Measurements from ENCODE around the gene RAB8A.
"Not testable (repeated sequence)": the region's sequence is repeated elsewhere in the genome, so short reads cannot be mapped to it uniquely, and the experiment has no call there.

Gene RAB8A

DNA sequence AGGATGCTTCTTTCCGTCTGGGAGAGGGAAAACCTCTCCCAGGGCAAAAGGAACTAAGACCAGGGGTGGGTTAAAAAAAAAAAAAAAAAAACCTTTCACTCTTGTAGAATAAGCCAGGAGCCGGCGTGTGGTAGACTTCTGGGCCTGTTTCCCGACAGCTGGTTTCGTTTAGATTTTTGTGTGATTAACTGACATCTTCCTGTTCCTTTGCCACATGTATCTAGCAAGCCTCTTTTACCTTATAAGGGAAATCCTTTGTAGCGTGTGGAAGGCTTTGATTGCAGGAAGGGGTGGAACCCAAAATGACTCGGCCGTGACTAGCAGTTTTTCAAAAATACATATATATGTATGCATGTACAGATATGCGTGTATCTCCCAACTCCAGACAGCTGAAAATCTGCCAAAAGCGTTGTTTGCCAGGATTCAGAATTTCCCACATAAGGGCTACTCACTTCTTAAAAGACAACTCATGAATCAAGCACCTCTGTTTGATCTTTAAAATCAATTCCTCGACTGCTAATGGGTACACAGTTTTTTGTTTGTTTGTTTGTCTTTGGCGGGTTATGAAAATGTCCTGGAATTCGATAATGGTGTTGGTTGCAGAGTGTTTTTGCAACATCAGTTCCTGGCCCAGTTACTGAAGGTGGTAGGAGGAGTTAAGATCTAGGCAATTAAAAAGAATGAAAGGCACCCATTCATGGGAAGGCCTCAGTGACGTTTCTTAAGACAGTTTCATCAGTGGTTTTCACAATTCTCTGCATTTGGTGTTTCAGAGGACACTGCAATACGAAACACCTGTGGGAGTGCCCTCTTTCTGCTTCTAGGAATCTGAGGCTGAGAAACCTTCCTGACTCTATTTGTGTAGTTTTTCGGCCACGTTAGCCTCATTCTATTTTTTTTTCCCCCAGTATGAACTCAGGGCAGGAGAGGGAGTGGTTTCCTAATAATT lies 32.7 kb upstream of the RAB8A start:
- DNase-seq: peak; percentile 31

DNA sequence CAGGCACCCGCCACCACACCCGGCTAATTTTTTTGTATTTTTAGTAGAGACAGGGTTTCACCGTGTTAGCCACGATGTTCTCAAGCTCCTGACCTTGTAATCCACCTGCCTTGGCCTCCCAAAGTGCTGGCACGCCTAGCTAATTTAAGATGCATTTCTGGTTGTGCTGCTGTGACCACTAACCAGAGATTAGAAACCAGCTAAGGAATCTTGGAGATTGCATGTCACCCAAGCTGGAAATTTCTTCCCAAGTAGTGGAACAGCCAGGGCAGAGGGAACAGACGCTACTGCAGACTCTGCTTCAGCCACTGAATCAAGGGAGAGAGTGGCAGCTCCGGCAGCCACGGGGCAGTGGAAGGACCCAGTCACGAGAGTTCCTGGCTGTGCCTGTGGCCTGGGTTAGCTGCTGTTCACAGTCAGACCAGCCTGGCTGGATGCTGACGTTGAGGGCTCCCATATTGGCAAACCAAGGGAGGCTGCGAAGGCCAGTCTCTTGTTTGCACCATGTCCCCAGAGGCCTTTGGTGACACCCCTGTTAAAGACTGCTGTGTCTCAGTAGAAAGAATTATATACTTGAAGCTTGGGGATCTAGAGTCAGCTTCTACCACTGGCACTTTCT lies 27.5 kb upstream of the RAB8A start:
- DNase-seq: no peak

DNA sequence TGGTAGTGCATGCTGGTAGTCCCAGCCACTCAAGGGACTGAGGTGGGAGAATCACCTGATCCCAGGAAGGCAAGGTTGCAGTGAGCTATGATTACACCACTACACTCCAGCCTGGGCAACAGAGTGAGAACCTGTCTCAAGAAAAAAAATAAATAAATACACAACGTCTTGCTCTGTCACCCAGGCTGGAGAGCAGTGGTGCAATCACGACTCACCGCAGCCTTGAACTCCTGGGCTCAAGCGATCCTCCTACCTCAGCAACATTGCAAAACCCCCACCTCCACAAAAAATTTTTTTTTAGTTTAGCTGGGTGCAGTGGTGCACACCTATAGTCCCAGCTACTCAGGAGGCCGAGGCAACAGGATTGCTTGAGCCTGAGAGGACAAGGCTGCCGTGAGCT lies 26.6 kb upstream of the RAB8A start:
- no peak for DNase-seq

DNA sequence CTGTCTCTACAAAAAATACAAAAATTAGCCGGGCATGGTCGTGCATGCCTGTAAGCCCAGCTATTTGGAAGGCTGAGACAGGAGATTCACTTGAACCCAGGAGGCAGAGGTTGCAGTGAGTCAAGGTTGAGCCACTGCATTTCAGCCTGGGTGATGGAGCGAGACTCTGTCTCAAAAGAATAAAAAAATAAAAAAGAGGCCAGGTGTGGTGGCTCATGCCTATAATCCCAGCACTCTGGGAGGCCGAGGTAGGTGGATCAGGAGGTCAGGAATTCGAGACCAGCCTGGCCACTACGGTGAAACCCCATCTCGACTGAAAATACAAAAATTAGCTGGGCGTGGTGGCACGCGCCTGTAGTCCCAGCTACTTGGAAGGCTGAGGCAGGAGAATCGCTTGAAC lies 24.3 kb upstream of the RAB8A start:
- not testable (repeated sequence) for DNase-seq

DNA sequence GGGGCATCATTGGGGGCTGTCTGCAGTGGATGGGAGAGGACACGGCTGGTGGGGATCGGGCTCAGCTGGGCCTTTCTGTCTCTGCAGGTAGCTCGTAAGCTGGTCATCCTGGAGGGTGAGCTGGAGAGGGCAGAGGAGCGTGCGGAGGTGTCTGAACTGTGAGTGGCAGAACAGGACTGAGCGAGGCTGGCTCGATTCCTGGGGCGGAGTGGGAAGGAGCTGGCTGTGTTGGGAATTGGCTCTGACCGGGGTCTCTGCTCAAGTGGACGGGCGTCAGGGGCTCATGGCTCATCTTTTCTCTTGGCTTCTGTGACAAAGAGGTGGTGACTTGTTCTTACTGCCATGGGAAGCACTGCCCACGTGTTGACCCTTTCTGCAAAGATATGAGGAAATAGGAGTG lies 23.7 kb upstream of the RAB8A start:
- no peak for DNase-seq

DNA sequence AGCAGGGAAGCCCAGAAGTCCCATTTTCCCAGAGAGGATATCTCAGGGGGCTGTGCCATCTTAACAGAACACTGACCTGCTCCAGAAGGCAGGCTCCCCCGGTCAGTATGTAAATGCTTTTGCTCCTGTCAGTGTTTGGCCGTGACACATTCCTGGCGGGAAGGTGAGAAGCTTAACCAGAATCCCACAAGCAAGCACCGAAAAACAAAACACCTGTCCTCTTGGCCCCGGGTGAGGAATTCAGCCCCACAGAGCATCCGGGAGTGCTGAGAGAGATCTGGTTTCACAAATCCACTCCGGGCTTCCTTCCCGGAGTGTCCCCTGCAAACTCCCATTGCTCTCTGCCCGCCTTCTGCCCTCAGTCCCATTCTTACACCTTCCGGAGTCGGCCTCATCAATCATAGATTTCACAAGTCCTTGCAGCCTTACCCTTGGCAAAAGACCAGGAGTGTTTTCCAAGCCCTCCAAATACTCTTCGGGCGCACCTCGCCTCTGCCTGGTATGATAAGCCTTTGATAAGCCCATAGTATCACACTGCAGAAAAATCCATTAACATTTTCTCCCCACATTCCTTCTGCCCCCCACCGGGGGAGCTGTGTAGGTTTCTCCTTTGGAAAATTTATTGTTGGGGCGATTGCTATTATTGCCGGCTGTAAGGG lies 23.2 kb upstream of the RAB8A start:
- DNase-seq: no peak

DNA sequence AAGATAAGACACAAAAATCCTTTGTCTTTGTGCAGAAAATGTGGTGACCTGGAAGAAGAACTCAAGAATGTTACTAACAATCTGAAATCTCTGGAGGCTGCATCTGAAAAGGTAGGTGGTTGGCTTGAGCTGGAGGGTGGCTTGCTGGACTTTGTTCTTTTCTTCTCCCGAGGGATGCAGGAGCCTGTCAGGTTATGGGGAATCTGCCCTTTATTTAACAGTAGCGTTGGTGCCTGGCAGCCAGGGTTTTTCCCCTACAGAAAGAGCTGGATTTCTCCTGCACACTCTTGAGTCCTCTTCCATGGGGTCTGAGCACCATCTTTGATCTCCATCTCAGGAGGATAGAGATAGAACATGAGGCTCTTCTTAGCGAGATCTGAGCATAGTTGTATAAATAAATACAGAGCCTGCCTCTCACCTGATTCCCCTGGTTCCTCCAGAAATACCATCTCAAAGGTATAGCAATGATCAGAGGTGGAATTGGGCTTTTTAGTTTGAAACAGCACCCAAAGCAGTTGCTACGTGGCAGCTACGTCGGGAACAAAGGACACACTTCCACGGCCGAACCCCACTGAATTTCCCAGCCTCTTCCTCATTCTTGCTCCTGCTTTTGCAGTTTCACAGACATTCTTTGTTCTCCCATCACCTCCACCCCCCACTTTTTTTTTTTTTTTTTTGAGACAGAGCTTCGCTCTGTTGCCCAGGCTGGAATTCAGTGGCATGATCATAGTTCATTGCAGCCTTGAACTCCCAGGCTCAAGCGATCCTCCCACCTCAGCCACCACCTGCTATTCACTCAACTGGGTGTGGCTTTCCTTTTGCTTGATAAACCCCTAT lies 22.5 kb upstream of the RAB8A start:
- no peak for DNase-seq

DNA sequence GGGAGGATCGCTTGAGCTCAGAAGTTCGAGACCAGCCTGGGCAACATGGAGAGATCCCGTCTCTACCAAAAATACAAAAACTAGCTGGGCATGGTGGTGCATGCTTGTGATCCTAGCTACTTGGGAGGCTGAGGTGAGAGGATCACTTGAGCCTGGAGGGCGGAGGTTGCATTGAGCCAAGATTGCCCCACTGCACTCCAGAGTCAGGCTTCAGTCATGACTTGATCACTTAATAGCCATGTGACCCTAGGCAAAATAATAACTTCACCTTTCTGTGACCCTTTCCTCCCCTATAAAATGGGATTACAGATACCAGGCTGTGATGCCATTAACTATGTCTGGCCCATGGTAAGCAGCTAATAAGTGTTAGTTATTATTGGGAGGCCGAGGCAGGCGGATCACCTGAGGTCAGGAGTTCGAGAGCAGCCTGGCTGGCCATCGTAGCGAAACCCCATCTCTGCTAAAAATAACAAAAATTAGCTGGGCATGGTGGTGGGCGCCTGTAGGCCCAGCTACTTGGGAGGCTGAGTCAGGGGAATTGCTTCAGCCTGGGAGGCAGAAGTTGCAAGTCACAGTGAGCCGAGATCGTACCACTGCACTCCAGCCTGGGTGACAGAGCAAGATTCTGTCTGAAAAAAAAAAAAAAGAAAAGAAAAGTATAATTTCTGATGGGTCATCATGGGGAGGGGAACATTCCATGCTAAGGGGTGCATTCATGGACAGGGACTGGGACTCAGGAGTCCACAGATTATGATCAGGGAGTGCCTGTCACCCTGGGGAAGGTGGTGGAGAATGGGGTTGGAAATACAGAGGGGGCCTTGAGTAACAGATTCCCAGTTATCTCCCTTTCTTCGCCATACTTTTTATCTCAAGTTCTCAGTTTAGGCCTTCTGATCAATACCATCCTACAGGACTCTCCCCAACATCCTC lies 19.9 kb upstream of the RAB8A start:
- DNase-seq: no peak

DNA sequence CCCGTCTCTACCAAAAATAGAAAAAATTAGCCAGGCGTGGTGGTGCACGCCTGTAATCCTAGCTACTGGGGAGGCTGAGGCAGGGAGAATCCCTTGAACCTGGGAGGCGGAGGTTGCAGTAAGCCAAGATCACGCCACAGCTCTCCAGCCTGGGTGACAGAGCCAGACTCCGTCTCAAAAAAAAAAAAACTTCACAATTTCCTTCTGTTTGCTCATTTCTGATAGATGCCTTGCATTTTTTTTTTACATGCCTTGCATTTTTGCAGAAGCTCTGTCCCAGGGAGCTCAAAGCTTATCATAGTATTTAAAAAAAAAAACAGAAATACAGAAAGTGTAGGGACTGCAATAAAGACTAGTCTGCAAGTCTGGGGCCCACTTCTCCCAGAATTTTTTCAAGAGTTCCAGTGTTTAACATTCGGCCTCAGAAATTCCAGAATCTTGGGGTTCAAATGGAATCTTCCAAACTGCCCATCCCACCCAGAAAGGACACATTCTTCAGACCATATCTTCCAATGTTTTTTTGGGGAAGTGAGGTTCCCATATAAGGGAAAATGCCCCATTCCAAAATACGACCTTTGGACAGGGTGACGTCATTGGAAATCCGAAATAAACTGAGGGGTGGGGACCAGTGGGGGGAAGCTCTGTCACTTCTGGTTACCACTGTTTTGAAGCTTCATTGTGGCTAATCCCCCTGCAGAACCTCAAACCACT lies 17.2 kb upstream of the RAB8A start:
- DNase-seq: no peak

DNA sequence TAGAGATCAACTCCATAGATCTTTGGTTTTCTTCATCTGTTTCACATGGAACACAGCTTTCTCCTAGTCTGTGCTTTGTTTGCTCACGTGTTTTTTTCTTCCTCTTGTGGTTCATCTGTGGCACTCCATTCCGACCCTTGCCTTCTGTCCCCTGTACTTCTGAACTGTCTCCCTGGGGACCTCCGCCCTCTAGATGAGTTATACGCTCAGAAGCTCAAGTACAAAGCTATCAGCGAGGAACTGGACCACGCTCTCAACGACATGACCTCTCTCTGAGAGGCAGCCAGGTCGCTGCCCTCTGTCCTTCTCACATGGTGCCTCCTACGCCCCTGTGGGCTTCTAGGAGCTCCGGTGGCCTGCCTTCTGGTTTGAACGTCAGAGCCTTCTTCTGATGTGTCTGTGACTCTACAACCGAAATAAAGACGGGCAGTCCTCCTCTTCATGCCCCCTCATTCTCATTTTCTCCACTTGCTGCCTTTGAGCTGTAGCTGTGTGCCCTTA lies 16.6 kb upstream of the RAB8A start:
- DNase-seq: no peak

DNA sequence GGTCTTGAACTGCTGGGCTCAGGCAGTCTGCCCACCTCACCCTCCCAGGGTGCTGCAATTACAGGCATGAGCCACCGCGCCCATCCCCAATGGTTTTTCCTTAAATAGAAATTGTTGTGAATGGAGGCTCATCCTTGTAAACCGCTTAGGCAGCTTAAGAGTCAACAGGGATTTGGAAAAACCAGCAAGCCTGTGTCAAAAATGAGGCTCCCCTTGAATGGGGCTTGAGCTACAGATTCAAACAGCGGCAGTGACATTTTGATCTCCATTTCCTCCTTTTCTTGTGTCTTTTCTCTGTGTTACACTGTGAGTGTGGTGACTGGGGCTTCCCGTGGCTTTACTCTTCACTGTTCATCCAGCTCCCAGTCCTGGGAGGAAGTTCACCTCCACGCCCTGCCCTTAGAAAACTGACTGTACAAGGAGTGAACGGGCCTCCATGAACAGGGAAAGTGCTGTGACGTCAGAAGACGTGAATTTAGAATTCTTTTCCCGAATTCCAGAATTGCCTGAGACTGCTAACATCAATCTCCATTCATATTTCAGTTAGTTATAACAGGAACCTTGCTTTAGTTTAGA lies 15.3 kb upstream of the RAB8A start:
- no peak for DNase-seq

DNA sequence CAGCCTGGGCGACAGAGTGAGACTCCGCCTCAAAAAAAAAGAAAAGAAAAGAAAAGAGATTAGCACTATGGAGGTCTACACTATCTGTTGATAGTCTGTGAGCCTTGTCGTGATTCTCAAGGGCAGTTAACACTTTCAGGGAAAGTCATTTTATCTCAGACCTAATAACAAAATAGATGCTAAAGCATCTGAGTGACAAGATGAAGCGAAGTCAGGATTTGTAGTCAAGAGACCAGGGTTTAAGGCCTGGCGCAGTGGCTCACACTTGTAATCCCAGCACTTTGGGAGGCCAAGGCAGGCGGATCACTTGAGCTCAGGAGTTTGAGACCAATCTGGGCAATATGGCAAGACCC lies 13.3 kb upstream of the RAB8A start:
- DNase-seq: no peak

DNA sequence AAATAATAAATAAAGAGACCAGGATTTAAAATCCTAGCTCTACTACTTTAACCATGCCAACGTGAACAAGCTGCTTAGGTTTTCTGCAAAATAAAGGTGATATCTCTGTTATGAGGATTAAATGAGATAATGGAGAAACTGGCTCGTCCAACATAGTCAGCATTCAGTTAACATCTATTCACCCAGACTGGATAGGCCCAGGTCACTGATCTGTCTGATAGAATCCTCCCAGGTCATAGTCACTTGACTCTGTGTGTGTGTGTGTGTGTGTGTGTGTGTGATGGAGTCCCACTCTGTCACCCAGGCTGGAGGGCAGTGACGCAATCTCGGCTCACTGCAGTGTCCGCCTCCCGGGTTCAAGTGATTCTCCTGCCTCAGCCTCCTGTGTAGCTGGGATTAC lies 12.9 kb upstream of the RAB8A start:
- no peak for DNase-seq

DNA sequence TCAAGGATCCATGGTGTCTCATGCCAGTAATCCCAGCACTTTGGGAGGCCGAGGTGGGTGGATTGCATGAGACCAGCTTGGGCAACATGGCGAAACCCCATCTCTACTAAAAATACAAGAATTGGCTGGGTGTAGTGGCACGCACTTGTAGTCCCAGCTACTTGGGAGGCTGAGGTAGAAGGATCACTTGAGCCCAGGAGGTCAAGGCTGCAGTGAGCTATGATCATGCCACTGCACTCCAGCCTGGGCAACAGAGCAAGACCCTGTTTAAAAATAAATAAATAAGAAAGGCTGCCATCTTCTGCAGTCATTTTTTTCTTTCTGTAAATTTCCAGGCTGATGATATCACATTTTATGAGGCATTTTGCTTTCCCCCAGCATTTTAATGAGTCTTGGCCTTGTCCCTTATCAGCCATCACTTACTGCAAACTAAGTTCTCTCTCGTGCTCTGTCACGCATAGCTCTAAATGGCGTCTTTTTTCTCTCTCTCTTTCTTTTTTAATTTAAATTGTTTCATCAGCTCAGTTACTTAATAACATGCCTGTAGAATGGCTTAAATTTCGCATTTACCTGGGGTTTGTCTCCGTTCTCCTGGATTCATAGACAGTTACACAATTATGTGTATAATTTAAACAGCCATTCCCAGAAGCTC lies 12.2 kb upstream of the RAB8A start:
- DNase-seq: not testable (repeated sequence)

DNA sequence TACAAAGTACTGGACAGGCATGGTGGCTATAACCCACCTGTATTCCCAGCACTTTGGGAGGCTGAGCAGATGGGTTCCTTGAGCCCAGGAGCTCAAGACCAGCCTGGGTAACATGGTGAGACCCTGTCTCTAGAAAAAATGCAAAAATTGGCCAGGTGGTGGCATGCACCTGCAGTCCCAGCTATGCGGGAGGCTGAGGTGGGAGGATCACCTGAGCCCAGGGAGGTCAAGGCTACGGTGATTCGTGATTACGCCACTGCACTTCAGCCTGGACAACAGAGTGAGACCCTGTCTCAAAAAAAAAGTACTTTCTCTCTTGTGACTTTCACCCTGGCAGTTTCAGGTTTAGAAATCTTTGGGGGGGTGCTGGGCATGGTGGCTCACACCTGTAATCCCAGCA lies 11.2 kb upstream of the RAB8A start:
- no peak for DNase-seq

DNA sequence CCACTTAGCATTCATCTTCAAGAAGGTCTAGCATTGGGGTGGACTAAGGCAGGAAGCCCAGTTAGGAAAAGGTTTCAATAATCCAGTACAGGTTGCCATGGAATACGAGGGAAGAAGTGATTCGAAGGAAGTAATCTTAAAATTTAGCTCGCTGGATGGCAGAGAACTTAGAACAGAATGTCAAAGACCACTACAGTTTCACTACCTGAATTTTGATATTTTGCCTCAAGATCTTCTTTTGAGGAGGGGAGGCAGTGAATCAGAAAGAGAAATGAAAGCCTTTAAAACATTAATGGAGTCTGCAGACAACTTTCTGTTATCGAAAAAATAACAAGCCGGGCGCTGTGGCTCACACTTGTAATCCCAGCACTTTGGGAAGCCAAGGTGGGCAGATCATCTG lies 7.0 kb upstream of the RAB8A start:
- no peak for DNase-seq

DNA sequence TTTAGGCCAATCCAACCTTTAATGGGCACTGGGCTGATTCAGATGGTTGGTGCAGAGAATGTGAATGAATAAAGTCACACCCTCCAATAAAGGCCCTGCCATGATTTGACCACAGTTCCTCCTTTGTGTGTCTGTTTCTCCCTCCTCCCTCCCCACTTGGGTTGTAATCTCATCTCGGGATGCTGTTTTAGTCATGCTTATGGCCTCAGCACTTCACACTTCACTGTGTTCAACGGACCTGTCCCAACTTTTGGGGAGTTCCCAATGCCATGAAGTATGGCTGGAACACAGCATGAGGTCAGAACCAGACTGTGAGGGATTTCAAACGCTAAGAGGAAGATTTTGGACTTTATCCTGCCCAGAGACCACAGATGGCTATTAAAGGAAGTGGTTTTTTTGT lies 5.6 kb upstream of the RAB8A start:
- no peak for DNase-seq

DNA sequence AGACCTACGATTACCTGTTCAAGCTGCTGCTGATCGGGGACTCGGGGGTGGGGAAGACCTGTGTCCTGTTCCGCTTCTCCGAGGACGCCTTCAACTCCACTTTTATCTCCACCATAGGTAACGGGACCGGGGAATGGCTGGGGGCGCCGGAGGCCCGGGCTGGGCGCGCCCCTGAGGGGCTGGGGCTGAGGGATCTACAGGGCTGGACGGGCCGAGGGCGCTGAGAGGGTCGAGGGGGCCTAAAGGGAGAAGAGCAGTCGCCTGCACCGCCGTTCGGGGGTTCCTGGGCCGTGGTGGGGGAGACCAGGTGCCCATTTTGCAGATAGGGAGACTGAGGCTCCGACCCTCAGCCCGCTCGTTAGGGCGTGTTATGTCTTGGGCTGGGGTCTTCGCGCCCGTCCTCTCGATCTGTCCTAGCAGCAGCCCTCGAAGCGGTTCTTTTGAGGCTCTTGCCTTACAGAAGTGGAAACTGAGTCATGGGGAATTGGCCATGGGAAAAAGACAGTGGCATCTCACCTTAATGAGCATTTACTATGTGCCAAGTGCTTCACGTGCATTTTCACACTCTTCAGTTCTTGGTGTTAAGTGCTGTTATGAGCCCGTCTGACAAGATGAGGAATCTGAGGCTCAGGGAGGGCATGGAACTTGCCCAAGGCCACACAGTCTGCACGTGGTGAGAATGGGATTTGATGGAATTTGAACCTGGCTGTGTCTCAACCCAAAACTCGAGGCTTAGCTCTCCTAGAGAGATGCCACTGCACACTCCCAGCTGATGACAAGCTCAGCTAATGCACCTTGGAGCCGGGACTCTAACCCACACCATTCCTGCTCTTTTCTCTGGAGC lies 442 bp downstream of the RAB8A start:
- no peak for DNase-seq

DNA sequence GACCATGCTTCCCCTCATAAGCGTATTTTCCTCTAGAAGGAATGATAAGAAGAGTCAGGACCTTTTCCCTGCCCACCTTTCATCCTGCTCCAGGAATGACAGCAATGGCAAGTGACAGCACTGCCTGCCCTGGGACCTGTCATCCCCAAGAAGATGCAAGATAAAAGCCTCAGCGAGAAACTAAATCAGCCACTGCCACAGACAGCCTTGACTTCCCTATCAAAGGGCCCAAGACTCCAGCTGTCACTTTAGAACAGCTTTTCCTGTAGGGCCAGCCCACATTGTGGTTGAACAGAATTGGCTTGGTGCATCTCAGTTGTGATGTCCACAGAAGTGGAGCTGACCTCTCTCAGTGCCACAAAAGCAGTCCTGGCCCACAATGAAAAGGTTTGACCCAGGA lies 1.1 kb downstream of the RAB8A start:
- no peak for DNase-seq
